ENCODE data around the gene MMP17.
A peak's percentile ranks its signal among the peaks of the same experiment; 100 is the strongest.

MMP17 gene

GRCh38 chr12:131830914-131831571 is 2.9 kb downstream of the MMP17 start:
- peak; percentile 35 for DNase-seq

GRCh38 chr12:131831635-131832041 is 3.4 kb downstream of the MMP17 start:
- peak; percentile 29 for DNase-seq

GRCh38 chr12:131832321-131833231 is 4.4 kb downstream of the MMP17 start:
- DNase-seq, result peak; percentile 78

GRCh38 chr12:131833288-131833895 is 5.2 kb downstream of the MMP17 start:
- no peak for DNase-seq

GRCh38 chr12:131833896-131834641 is 5.9 kb downstream of the MMP17 start:
- DNase-seq, result no peak

- no peak for DNase-seq
These were observed 6.8 kb downstream of the MMP17 start for GRCh38 chr12:131834798-131835615.

GRCh38 chr12:131835616-131836171 is 7.5 kb downstream of the MMP17 start:
- no peak for DNase-seq

GRCh38 chr12:131836193-131836592 is 8.0 kb downstream of the MMP17 start:
- no peak for DNase-seq

- no peak for DNase-seq
These were observed 8.7 kb downstream of the MMP17 start for GRCh38 chr12:131836714-131837397.

GRCh38 chr12:131840643-131841416 is 12.6 kb downstream of the MMP17 start:
- no peak for DNase-seq

- DNase-seq, result no peak
These were observed 13.4 kb downstream of the MMP17 start for GRCh38 chr12:131841547-131841946.

- DNase-seq, result no peak
These were observed 14.0 kb downstream of the MMP17 start for GRCh38 chr12:131842169-131842568.

GRCh38 chr12:131843527-131843926 is 15.3 kb downstream of the MMP17 start:
- no peak for DNase-seq

GRCh38 chr12:131844140-131844539 is 15.9 kb downstream of the MMP17 start:
- DNase-seq, result no peak

GRCh38 chr12:131844656-131845055 is 16.5 kb downstream of the MMP17 start:
- DNase-seq, result no peak

- DNase-seq, result no peak
These were observed 16.9 kb downstream of the MMP17 start for GRCh38 chr12:131845121-131845520.

GRCh38 chr12:131847456-131847855 is 19.3 kb downstream of the MMP17 start:
- no peak for DNase-seq

GRCh38 chr12:131848753-131849152 is 20.6 kb downstream of the MMP17 start:
- no peak for DNase-seq

- DNase-seq, result no peak
These were observed 21.7 kb downstream of the MMP17 start for GRCh38 chr12:131849700-131850553.
